K562 (cell line): ENCODE data around the gene TMEM255A. TPM values are rescaled to one million over a fixed set of nuclear protein-coding genes. Genes with fewer than 3 reads are reported as not detected.

Experiments used
- CAMTA2 ChIP-seq: fragments of 250-450 bp; sonication (Bioruptor Pico); conservative IDR thresholded peaks from 2 replicates; pipeline ENCODE4 v1.5.1; 2022
- KAT2B ChIP-seq: IDR thresholded peaks from one replicate; pipeline ENCODE4 v1.6.1; 2012; ENCODE audit warnings: low read depth, mild to moderate bottlenecking, control low read depth, inconsistent platforms, low read length, moderate library complexity
- polyA plus RNA-seq, 8 experiments: library from polyadenylated mRNA; depleted of rRNA in 4 of 8; stranded (reverse) in 5 of 8; unstranded in 3 of 8; fragments of >200 nt; fragmentation: Nextera tagmentation in 2 of 8; fragmentation: Illumina TruSeq in 1 of 8; extraction: Ambion mirVana in 2 of 8; extraction: Trizol in 1 of 8; gene quantifications; 2 replicates each; pipeline versions ENCODE4 v1.2.1 to v1.2.3, GENCODE V29; 2011 to 2014; ENCODE audit warnings: inconsistent platforms in 1 of 8, missing spikeins in 1 of 8
- total RNA-seq, 7 experiments: library from RNA; depleted of rRNA in 6 of 7; stranded (reverse); fragments of >200 nt in 6 of 7; fragmentation: Illumina TruSeq in 2 of 7; extraction: Trizol in 2 of 7; gene quantifications; 2 replicates each; pipeline versions ENCODE4 v1.2.1 to v1.2.3, GENCODE V29; 2011 to 2021; ENCODE audit warnings: low replicate concordance in 1 of 7
- TF ChIP-seq, protein P1 (sequence below): sonication (generic); formaldehyde crosslinking; IDR thresholded peaks from 2 replicates; pipeline ENCODE4 v1.8.1; 2023; ENCODE audit warnings: mild to moderate bottlenecking, missing genetic modification reagents
- TF ChIP-seq, protein P2 (sequence below): sonication (generic); formaldehyde crosslinking; IDR thresholded peaks from 2 replicates; pipeline ENCODE4 v1.8.1; 2023; ENCODE audit warnings: mild to moderate bottlenecking, missing genetic modification reagents
- TF ChIP-seq, protein P3 (sequence below): sonication (generic); formaldehyde crosslinking; IDR thresholded peaks from 2 replicates; pipeline ENCODE4 v1.8.0; 2022; ENCODE audit warnings: mild to moderate bottlenecking, missing genetic modification reagents
- TF ChIP-seq, protein P4 (sequence below), 2 experiments: IDR thresholded peaks; 2 replicates each; pipeline ENCODE4 v1.6.1; 2011; ENCODE audit warnings: borderline replicate concordance in 1 of 2, control low read depth in 1 of 2, low read depth in 1 of 2, low read length in 1 of 2, mild to moderate bottlenecking in 1 of 2, mixed read lengths in 1 of 2, moderate library complexity in 1 of 2; ENCODE audit not compliant: insufficient read depth in 1 of 2, insufficient read length in 1 of 2, poor library complexity in 1 of 2, severe bottlenecking in 1 of 2; ENCODE audit errors: extremely low read depth in 1 of 2
- TF ChIP-seq, protein P5 (sequence below): fragments of 450-650 bp; IDR thresholded peaks from 2 replicates; pipeline ENCODE4 v1.6.1; 2016; ENCODE audit warnings: mild to moderate bottlenecking, moderate library complexity

The TMEM255A gene
- total and polyA plus RNA-seq, 9 of the 15 experiments (the other 6 are each of a cell fraction or from before 2014, with no cell fraction given), result 0.01 TPM; not detected in 8

DNA sequence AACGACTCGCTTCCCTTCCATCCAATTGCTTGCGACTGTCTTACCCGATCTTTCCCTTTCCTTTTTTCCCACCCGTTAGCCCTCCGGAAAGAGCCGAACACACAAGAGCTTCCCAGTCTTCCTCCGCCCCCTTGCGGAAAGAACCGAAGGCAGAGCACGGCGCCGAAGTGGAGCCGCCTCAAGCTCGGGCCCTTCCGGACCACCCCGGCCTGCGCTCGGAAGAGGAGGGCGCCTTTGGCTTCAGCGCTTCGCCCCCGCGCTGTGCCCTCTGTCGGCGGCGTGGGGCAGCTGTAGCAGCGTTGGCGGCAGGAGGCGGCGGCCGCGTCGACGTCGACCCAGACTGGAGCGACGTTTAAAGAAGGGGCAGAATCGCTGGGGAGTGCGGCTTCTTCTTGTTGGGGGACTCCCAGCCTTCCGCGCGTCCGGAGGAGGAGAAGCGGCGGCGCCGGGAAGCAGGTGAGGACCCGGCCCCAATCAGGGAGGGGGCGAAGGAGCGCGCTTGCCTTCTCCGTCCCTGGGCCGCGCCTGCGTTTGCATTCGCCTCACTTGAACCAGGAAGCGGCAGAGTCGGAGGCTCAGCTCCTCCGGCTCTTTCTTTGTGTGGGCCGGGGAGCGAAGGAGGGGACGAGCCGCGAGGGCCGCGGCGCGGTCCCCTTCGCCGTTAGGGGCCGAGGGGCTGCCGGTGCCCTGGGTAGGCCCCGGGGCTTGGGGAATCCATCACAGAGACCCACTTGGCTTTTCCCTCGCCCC lies 60.6 kb downstream of the TMEM255A start, which contains the start of gene ZBTB33 (continued):
- TF ChIP-seq, protein P1, sequence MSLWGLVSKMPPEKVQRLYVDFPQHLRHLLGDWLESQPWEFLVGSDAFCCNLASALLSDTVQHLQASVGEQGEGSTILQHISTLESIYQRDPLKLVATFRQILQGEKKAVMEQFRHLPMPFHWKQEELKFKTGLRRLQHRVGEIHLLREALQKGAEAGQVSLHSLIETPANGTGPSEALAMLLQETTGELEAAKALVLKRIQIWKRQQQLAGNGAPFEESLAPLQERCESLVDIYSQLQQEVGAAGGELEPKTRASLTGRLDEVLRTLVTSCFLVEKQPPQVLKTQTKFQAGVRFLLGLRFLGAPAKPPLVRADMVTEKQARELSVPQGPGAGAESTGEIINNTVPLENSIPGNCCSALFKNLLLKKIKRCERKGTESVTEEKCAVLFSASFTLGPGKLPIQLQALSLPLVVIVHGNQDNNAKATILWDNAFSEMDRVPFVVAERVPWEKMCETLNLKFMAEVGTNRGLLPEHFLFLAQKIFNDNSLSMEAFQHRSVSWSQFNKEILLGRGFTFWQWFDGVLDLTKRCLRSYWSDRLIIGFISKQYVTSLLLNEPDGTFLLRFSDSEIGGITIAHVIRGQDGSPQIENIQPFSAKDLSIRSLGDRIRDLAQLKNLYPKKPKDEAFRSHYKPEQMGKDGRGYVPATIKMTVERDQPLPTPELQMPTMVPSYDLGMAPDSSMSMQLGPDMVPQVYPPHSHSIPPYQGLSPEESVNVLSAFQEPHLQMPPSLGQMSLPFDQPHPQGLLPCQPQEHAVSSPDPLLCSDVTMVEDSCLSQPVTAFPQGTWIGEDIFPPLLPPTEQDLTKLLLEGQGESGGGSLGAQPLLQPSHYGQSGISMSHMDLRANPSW, result 0 out of 2 replicates have a peak, but pooled peaks have one; percentile 29
- TF ChIP-seq, protein P2, sequence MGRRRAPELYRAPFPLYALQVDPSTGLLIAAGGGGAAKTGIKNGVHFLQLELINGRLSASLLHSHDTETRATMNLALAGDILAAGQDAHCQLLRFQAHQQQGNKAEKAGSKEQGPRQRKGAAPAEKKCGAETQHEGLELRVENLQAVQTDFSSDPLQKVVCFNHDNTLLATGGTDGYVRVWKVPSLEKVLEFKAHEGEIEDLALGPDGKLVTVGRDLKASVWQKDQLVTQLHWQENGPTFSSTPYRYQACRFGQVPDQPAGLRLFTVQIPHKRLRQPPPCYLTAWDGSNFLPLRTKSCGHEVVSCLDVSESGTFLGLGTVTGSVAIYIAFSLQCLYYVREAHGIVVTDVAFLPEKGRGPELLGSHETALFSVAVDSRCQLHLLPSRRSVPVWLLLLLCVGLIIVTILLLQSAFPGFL, result no peak
- TF ChIP-seq KAT2B (peak; percentile 68), CAMTA2 (CRISPR knock-in tag) (no peak)
- TF ChIP-seq, protein P3, sequence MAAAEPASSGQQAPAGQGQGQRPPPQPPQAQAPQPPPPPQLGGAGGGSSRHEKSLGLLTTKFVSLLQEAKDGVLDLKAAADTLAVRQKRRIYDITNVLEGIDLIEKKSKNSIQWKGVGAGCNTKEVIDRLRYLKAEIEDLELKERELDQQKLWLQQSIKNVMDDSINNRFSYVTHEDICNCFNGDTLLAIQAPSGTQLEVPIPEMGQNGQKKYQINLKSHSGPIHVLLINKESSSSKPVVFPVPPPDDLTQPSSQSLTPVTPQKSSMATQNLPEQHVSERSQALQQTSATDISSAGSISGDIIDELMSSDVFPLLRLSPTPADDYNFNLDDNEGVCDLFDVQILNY (CRISPR knock-in tag), result peak; percentile 41; the same call in 1 of the 2 replicates
- TF ChIP-seq, protein P4, sequence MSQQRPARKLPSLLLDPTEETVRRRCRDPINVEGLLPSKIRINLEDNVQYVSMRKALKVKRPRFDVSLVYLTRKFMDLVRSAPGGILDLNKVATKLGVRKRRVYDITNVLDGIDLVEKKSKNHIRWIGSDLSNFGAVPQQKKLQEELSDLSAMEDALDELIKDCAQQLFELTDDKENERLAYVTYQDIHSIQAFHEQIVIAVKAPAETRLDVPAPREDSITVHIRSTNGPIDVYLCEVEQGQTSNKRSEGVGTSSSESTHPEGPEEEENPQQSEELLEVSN (IDR thresholded peaks at IDR 0.05; ENCODE audit: borderline replicate concordance in 1 of 2, extremely low read depth in 1 of 2, insufficient read depth in 1 of 2, insufficient read length in 1 of 2, low read depth in 1 of 2, low read length in 1 of 2, poor library complexity in 1 of 2, severe bottlenecking in 1 of 2), result peak; percentile 93 to 98
- TF ChIP-seq, protein P5, sequence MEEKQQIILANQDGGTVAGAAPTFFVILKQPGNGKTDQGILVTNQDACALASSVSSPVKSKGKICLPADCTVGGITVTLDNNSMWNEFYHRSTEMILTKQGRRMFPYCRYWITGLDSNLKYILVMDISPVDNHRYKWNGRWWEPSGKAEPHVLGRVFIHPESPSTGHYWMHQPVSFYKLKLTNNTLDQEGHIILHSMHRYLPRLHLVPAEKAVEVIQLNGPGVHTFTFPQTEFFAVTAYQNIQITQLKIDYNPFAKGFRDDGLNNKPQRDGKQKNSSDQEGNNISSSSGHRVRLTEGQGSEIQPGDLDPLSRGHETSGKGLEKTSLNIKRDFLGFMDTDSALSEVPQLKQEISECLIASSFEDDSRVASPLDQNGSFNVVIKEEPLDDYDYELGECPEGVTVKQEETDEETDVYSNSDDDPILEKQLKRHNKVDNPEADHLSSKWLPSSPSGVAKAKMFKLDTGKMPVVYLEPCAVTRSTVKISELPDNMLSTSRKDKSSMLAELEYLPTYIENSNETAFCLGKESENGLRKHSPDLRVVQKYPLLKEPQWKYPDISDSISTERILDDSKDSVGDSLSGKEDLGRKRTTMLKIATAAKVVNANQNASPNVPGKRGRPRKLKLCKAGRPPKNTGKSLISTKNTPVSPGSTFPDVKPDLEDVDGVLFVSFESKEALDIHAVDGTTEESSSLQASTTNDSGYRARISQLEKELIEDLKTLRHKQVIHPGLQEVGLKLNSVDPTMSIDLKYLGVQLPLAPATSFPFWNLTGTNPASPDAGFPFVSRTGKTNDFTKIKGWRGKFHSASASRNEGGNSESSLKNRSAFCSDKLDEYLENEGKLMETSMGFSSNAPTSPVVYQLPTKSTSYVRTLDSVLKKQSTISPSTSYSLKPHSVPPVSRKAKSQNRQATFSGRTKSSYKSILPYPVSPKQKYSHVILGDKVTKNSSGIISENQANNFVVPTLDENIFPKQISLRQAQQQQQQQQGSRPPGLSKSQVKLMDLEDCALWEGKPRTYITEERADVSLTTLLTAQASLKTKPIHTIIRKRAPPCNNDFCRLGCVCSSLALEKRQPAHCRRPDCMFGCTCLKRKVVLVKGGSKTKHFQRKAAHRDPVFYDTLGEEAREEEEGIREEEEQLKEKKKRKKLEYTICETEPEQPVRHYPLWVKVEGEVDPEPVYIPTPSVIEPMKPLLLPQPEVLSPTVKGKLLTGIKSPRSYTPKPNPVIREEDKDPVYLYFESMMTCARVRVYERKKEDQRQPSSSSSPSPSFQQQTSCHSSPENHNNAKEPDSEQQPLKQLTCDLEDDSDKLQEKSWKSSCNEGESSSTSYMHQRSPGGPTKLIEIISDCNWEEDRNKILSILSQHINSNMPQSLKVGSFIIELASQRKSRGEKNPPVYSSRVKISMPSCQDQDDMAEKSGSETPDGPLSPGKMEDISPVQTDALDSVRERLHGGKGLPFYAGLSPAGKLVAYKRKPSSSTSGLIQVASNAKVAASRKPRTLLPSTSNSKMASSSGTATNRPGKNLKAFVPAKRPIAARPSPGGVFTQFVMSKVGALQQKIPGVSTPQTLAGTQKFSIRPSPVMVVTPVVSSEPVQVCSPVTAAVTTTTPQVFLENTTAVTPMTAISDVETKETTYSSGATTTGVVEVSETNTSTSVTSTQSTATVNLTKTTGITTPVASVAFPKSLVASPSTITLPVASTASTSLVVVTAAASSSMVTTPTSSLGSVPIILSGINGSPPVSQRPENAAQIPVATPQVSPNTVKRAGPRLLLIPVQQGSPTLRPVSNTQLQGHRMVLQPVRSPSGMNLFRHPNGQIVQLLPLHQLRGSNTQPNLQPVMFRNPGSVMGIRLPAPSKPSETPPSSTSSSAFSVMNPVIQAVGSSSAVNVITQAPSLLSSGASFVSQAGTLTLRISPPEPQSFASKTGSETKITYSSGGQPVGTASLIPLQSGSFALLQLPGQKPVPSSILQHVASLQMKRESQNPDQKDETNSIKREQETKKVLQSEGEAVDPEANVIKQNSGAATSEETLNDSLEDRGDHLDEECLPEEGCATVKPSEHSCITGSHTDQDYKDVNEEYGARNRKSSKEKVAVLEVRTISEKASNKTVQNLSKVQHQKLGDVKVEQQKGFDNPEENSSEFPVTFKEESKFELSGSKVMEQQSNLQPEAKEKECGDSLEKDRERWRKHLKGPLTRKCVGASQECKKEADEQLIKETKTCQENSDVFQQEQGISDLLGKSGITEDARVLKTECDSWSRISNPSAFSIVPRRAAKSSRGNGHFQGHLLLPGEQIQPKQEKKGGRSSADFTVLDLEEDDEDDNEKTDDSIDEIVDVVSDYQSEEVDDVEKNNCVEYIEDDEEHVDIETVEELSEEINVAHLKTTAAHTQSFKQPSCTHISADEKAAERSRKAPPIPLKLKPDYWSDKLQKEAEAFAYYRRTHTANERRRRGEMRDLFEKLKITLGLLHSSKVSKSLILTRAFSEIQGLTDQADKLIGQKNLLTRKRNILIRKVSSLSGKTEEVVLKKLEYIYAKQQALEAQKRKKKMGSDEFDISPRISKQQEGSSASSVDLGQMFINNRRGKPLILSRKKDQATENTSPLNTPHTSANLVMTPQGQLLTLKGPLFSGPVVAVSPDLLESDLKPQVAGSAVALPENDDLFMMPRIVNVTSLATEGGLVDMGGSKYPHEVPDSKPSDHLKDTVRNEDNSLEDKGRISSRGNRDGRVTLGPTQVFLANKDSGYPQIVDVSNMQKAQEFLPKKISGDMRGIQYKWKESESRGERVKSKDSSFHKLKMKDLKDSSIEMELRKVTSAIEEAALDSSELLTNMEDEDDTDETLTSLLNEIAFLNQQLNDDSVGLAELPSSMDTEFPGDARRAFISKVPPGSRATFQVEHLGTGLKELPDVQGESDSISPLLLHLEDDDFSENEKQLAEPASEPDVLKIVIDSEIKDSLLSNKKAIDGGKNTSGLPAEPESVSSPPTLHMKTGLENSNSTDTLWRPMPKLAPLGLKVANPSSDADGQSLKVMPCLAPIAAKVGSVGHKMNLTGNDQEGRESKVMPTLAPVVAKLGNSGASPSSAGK, result peak; percentile 99
